GM23248 (cell line): ENCODE measurements around the gene RNF20. TPM values are rescaled to one million over a fixed set of nuclear protein-coding genes. Genes with fewer than 3 reads are reported as not detected.

Experiments
- DNase-seq: peaks from one replicate; pipeline ENCODE4 v3.0.0-alpha.2; 2015
- H2AFZ ChIP-seq: fragments of 200-600 bp; sonication (generic); 2 replicates; pipeline ENCODE4 v1.6.1; 2016; ENCODE audit warnings: antibody characterized with exemption
- H3F3A ChIP-seq: fragments of 200-600 bp; sonication (generic); 2 replicates; pipeline ENCODE4 v1.6.1; 2016; ENCODE audit warnings: mild to moderate bottlenecking, antibody characterized with exemption, mixed run types; ENCODE audit not compliant: insufficient read depth
- H3K27ac ChIP-seq: fragments of 200-600 bp; sonication (generic); 2 replicates; pipeline ENCODE4 v1.5.1; 2016; ENCODE audit warnings: mild to moderate bottlenecking
- H3K27me3 ChIP-seq: fragments of 200-600 bp; sonication (generic); replicated peaks from 2 replicates; pipeline ENCODE4 v1.6.1; 2016; ENCODE audit warnings: mild to moderate bottlenecking; ENCODE audit not compliant: insufficient read depth
- H3K36me3 ChIP-seq: fragments of 200-600 bp; sonication (generic); 2 replicates; pipeline ENCODE4 v1.6.1; 2016; ENCODE audit warnings: low read depth, mild to moderate bottlenecking
- H3K4me1 ChIP-seq: fragments of 200-600 bp; sonication (generic); 2 replicates; pipeline ENCODE4 v1.6.1; 2016; ENCODE audit warnings: mild to moderate bottlenecking; ENCODE audit not compliant: insufficient read depth
- H3K4me2 ChIP-seq: fragments of 200-600 bp; sonication (generic); one replicate; pipeline ENCODE4 v1.6.1; 2016; ENCODE audit warnings: mild to moderate bottlenecking; ENCODE audit not compliant: unreplicated experiment
- H3K4me3 ChIP-seq: fragments of 200-600 bp; sonication (generic); 2 replicates; pipeline ENCODE4 v1.5.1; 2016; ENCODE audit warnings: mild to moderate bottlenecking
- H3K79me2 ChIP-seq: fragments of 200-600 bp; sonication (generic); 2 replicates; pipeline ENCODE4 v1.6.1; 2016; ENCODE audit warnings: mild to moderate bottlenecking; ENCODE audit not compliant: insufficient read depth
- H3K9ac ChIP-seq: fragments of 200-600 bp; sonication (generic); 2 replicates; pipeline ENCODE4 v1.6.1; 2016; ENCODE audit warnings: mild to moderate bottlenecking
- H3K9me2 ChIP-seq: fragments of 200-600 bp; sonication (generic); 2 replicates; pipeline ENCODE4 v1.6.1; 2016; ENCODE audit warnings: mixed run types, mild to moderate bottlenecking, moderate library complexity; ENCODE audit not compliant: insufficient read depth
- H3K9me3 ChIP-seq: fragments of 200-600 bp; sonication (generic); one replicate; pipeline ENCODE4 v1.6.1; 2017; ENCODE audit warnings: low read depth
- H4K20me1 ChIP-seq: fragments of 200-600 bp; sonication (generic); 2 replicates; pipeline ENCODE4 v1.6.0; 2016; ENCODE audit not compliant: insufficient read depth
- EZH2 ChIP-seq: fragments of 200-600 bp; sonication (generic); IDR thresholded peaks from 2 replicates; pipeline ENCODE4 v1.6.1; 2018; ENCODE audit warnings: antibody characterized with exemption, mild to moderate bottlenecking; ENCODE audit not compliant: insufficient read depth, poor library complexity, severe bottlenecking
- EZH2phosphoT487 ChIP-seq: fragments of 200-600 bp; sonication (generic); IDR thresholded peaks from 2 replicates; pipeline ENCODE4 v1.6.1; 2018; ENCODE audit warnings: antibody characterized with exemption, moderate library complexity, mild to moderate bottlenecking, low read depth; ENCODE audit not compliant: insufficient read depth
- WGBS, 2 experiments: methylation state at CpG; one replicate each; pipeline ENCODE4 v1.1.6; 2015 to 2017; ENCODE audit warnings: low lambda C conversion rate in 2 of 2, low coverage in 1 of 2; ENCODE audit errors: missing lambda C conversion rate in 2 of 2; 5-methylcytosine and 5-hydroxymethylcytosine counted together
- in situ Hi-C: fragments of 300-500 bp; cut with MboI; formaldehyde crosslinking; loops from 2 replicates; pipeline ENCODE4 v1.15.0; 2020
- polyA plus RNA-seq: library from polyadenylated mRNA; unstranded; fragments of >200 nt; fragmentation: Nextera tagmentation; extraction: Ambion mirVana; gene quantifications from 2 replicates; pipeline ENCODE4 v1.2.1, GENCODE V29; 2016
- total RNA-seq: library from RNA; depleted of rRNA; stranded (reverse); fragments of >200 nt; shearing (Covaris generic); gene quantifications from 2 replicates; pipeline ENCODE4 v1.2.3, GENCODE V29; 2014

The RNF20 gene
- total and polyA plus RNA-seq, 2 experiments from 2014 or later = 26.3 to 34.3 TPM

DNA sequence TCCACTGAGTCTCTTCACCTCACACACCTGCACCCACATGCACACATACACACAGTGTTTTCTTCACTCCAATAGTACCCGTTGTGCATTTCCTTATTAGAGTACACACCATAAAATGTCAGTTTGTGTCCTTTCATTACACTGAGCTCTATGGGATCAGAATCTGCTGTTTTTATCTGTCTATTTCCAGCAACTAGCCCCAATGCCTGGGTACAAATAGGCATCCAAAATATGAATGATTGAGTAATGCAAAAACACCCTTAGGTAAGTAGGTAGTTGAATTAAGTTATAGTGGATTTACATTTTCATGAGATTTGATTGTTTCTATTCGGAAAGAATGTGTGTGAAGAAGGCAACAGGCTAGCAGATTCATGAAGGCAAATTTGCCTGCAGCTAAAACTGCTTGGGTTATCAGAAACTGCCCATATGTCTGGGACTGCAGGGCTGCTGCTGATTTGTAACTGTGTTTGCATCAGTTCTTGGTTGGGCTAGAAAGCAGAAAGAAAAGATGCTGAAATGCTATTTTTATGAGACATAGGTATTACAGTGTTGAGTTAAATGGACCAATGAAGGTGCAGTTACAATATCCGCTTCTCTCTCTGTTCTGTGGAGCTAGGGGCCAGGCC, 34.2 kb downstream of the RNF20 start:
- no peak for DNase-seq
- Histone ChIP-seq H3K27ac (no peak overlapping the region), H3K4me2 (no peak overlapping the region), H3K79me2 (no peaks in the 10 kb centered on the region), H3K36me3 (peaks cover 35% of the 10 kb centered on the region), H3K9me2 (no peaks in the 10 kb centered on the region), H3K27me3 (no peaks in the 10 kb centered on the region), H3K4me1 (no peaks in the 10 kb centered on the region), H3F3A (no peaks in the 10 kb centered on the region), H4K20me1 (0 out of 2 replicates have a peak, but pooled peaks cover 4% of the 10 kb centered on the region), H2AFZ (no peak overlapping the region), H3K9me3 (no peaks in the 10 kb centered on the region), H3K9ac (no peak overlapping the region), H3K4me3 (no peak overlapping the region)
- WGBS, 2 experiments = 98% methylated on average over 3 of the region's 3 CpGs
- no peak for TF ChIP-seq EZH2
- TF ChIP-seq EZH2phosphoT487 = no peak
- in situ Hi-C loops = no loop called here

DNA sequence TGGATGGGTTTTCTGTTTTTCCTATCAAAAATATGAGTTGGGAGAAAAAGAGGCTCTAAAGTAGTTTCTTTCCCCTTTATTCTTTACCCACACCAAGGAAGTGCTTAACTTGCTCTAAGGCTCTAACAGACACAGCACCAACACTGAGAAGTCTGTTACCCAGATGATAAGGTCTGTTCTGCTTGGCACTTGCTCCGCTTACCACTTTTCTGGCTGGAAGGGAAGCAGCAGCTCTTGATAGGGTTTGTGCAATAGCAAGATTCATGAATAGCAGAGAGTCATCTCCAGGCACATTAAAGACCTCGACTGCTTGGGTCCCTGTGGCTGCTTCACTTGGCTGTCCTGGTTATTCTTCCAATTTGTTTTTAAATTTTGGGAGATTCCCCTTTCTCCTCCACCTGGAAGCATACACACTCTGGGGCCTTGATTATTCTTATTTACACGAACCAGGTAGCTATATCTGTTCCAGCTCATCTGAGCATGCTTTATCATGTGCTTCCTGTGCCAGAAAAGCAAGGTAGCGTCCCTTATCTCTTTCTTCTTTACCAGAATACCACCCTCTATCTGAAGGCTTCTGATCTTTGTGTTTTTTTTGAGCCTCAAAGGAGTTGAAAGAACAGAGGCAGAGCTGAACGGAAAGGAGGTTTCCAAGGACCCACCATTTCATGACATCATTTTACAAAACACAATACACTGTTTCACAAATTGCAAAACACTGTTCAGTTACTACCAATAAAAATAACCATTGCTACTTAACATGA, 36.3 kb downstream of the RNF20 start:
- no peak overlapping the region for H3K4me2 ChIP-seq
- H3K36me3 ChIP-seq = peaks cover 25% of the 10 kb centered on the region
- H3K9me3 ChIP-seq = no peaks in the 10 kb centered on the region
- no peaks in the 10 kb centered on the region for H3K27me3 ChIP-seq
- H3K79me2 ChIP-seq = no peaks in the 10 kb centered on the region
- H3K4me1 ChIP-seq = no peaks in the 10 kb centered on the region
- H3K9me2 ChIP-seq = no peaks in the 10 kb centered on the region
- H2AFZ ChIP-seq = no peak overlapping the region
- no peak for DNase-seq
- no peak overlapping the region for H3K4me3 ChIP-seq
- 0 out of 2 replicates have a peak, but pooled peaks cover 4% of the 10 kb centered on the region for H4K20me1 ChIP-seq
- TF ChIP-seq EZH2phosphoT487 = no peak
- no peak for TF ChIP-seq EZH2
- in situ Hi-C loops = no loop called here
- 77 to 79% methylated on average over 5 of the region's 5 CpGs for WGBS, 2 experiments
- no peaks in the 10 kb centered on the region for H3F3A ChIP-seq
- no peak overlapping the region for H3K9ac ChIP-seq
- no peak overlapping the region for H3K27ac ChIP-seq

GRCh38 chr9:101571114-101571513, 37.5 kb downstream of the RNF20 start:
- Histone ChIP-seq H3K27ac (no peak overlapping the region), H3K79me2 (no peaks in the 10 kb centered on the region), H3F3A (no peaks in the 10 kb centered on the region), H3K4me2 (no peak overlapping the region), H3K4me3 (no peak overlapping the region), H3K36me3 (peaks cover 18% of the 10 kb centered on the region), H3K27me3 (no peaks in the 10 kb centered on the region), H2AFZ (no peak overlapping the region), H3K9me2 (no peaks in the 10 kb centered on the region), H3K4me1 (no peaks in the 10 kb centered on the region), H3K9me3 (no peaks in the 10 kb centered on the region), H3K9ac (no peak overlapping the region), H4K20me1 (0 out of 2 replicates have a peak, but pooled peaks cover 4% of the 10 kb centered on the region)
- no peak for TF ChIP-seq EZH2phosphoT487
- no peak for TF ChIP-seq EZH2
- in situ Hi-C loops = no loop called here
- 92 to 100% methylated on average over 1 of the region's 1 CpG for WGBS, 2 experiments
- no peak for DNase-seq

DNA sequence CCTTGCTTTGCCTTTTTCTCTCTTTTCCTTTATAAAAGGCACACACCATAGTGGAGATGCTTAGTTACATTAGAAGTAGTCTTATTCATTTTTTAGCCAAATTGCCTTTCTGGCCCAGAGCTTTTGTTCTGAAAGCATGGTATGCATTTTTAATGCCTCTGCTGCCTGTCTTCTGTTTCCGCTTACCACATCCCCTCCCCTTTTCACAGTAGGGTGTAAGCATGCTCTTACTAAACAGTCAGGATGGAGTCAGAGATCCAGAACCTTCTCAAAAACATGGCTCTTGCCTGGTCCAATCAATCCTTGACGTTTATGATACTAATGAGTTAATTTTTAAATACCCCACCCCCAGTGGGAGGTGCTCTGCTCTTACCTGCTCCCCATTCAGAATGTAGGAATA, 38.7 kb downstream of the RNF20 start:
- H4K20me1 ChIP-seq = no peaks in the 10 kb centered on the region
- H3K9ac ChIP-seq = no peak overlapping the region
- no peak overlapping the region for H2AFZ ChIP-seq
- no peaks in the 10 kb centered on the region for H3K9me3 ChIP-seq
- H3K4me2 ChIP-seq = no peak overlapping the region
- TF ChIP-seq EZH2phosphoT487 (no peak), EZH2 (no peak)
- WGBS, 2 experiments = 0 to 2% methylated on average over 2 of the region's 2 CpGs
- in situ Hi-C loops = no loop called here
- no peak overlapping the region for H3K27ac ChIP-seq
- no peaks in the 10 kb centered on the region for H3K4me1 ChIP-seq
- DNase-seq = no peak
- no peak overlapping the region for H3K4me3 ChIP-seq
- no peaks in the 10 kb centered on the region for H3K79me2 ChIP-seq
- peaks cover 10% of the 10 kb centered on the region; the same call in 1 of the 2 replicates for H3K36me3 ChIP-seq
- H3K27me3 ChIP-seq = no peaks in the 10 kb centered on the region
- H3K9me2 ChIP-seq = no peaks in the 10 kb centered on the region
- H3F3A ChIP-seq = no peaks in the 10 kb centered on the region
